ENCODE data around the gene AMDHD2. TPM values are rescaled to one million over a fixed set of nuclear protein-coding genes. Genes with fewer than 3 reads are reported as not detected.
A peak's percentile ranks its signal among the peaks of the same experiment; 100 is the strongest.

Gene AMDHD2
- total and polyA plus RNA-seq, 2 experiments from 2014 or later: 30.2 to 39.2 TPM

DNA sequence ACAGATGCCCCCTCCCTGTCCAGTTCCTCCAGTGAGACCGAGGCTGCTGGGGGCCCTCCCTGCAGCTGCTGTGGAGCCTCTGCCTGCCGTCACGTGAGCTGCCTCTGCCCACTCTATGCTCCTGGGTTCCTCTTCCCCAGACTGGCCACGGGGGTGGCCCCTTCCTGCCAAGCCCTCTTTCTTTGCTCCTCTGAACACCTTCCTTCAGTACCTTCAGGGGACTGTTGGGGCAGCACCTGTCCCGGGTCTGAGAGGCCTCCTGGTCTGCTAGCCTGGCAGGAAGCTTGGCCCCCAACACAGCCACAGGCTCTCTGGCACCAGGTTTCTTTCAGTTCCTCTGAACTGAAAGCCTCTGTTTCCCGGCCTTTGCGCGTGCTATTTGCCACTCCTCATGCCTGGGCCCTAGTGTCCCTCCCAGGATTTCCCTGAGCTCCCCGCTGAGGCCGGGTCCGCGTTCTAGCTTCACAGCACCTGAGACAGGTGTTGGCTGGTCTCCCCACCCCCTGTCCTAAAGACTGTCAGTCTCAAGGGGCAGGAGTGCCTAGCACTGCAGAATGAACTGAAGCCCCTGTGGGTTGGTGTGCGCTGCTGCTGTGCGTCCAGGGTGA, 13.0 kb upstream of the AMDHD2 start:
- no peaks in the 10 kb centered on the region for H3K27me3 ChIP-seq
- TF ChIP-seq, protein P1, sequence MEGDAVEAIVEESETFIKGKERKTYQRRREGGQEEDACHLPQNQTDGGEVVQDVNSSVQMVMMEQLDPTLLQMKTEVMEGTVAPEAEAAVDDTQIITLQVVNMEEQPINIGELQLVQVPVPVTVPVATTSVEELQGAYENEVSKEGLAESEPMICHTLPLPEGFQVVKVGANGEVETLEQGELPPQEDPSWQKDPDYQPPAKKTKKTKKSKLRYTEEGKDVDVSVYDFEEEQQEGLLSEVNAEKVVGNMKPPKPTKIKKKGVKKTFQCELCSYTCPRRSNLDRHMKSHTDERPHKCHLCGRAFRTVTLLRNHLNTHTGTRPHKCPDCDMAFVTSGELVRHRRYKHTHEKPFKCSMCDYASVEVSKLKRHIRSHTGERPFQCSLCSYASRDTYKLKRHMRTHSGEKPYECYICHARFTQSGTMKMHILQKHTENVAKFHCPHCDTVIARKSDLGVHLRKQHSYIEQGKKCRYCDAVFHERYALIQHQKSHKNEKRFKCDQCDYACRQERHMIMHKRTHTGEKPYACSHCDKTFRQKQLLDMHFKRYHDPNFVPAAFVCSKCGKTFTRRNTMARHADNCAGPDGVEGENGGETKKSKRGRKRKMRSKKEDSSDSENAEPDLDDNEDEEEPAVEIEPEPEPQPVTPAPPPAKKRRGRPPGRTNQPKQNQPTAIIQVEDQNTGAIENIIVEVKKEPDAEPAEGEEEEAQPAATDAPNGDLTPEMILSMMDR (IDR thresholded peaks at IDR 0.05; ENCODE audit: low read depth, low read length): no peak
- DNase-seq (ENCODE audit: low read depth in 1 of 2, low spot score in 1 of 2): no peak
- no peaks in the 10 kb centered on the region for H3K36me3 ChIP-seq
- no peaks in the 10 kb centered on the region for H3K9me3 ChIP-seq (ENCODE audit: low read depth)
- H3K27ac ChIP-seq: no peak overlapping the region
- no peak overlapping the region for H3K4me3 ChIP-seq
- peaks cover 13% of the 10 kb centered on the region for H3K4me1 ChIP-seq (ENCODE audit: low read depth)

DNA sequence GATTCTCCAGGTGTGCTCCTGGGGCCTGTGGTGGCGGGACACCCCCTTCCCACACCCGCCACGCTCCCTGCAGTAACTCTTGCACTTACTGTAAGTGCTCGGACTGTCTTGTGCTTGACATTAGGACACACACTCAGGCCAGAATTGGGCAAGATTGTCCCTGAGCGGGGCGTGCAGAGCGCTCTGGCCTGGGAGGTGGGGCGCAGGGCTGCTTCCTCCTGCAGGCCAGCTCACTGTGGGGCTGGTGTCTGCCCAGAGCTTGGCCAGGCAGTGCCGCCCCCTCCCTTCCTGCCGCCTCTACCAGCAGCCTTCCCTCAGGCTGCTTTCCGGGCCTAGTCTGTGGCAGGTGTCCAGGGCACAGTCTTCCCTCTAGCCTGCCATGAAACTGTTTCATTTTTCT, 12.5 kb upstream of the AMDHD2 start:
- H3K9me3 ChIP-seq (ENCODE audit: low read depth): no peaks in the 10 kb centered on the region

DNA sequence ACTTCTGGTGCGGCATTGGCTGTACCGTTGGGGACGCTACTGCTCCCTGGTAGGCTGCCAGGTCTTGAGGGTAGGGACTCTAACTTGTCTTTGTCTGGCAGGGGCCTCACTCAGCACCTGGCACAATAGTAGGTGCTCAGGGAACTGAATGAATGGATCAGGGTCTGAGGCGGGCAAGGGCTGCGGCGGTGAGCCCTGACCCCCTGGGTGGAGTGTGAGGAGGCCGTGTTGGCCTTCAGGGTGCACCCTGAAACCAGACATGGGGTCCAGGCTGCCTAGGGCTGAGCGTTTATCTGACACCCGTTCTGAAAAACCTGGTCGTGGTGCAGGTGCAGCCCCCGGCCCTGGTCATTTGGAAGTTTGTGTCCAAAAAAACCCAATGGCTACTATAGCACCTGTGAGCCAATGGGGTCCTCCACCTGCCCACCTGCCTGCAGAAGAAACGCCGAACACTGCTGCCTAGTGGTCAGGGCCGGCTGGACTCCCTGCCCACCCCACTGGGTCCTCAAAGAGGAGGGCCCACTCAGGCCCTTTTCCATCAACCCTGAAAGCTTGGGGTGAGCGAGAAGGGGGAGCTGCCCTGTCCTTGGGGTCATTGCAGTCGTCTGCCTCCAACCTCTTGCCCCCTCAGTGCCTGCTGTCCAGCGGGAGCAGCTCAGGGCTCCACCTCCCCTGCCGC, 11.3 kb upstream of the AMDHD2 start:
- no peak for DNase-seq (ENCODE audit: low read depth in 1 of 2, low spot score in 1 of 2)
- peaks cover 18% of the 10 kb centered on the region for H3K4me1 ChIP-seq (ENCODE audit: low read depth)
- H3K36me3 ChIP-seq: no peaks in the 10 kb centered on the region
- no peak overlapping the region for H3K27ac ChIP-seq
- no peak overlapping the region for H3K4me3 ChIP-seq
- no peaks in the 10 kb centered on the region for H3K9me3 ChIP-seq (ENCODE audit: low read depth)
- TF ChIP-seq, protein P1 (IDR thresholded peaks at IDR 0.05; ENCODE audit: low read depth, low read length): no peak
- no peaks in the 10 kb centered on the region for H3K27me3 ChIP-seq

More for the DNA sequence above, 12.5 kb upstream of the AMDHD2 start:
- Histone ChIP-seq H3K4me3 (no peak overlapping the region), H3K27me3 (no peaks in the 10 kb centered on the region), H3K36me3 (no peaks in the 10 kb centered on the region), H3K4me1 (ENCODE audit: low read depth) (peaks cover 18% of the 10 kb centered on the region), H3K27ac (no peak overlapping the region)
- no peak for DNase-seq (ENCODE audit: low read depth in 1 of 2, low spot score in 1 of 2)
- TF ChIP-seq, protein P1 (IDR thresholded peaks at IDR 0.05; ENCODE audit: low read depth, low read length): no peak

DNA sequence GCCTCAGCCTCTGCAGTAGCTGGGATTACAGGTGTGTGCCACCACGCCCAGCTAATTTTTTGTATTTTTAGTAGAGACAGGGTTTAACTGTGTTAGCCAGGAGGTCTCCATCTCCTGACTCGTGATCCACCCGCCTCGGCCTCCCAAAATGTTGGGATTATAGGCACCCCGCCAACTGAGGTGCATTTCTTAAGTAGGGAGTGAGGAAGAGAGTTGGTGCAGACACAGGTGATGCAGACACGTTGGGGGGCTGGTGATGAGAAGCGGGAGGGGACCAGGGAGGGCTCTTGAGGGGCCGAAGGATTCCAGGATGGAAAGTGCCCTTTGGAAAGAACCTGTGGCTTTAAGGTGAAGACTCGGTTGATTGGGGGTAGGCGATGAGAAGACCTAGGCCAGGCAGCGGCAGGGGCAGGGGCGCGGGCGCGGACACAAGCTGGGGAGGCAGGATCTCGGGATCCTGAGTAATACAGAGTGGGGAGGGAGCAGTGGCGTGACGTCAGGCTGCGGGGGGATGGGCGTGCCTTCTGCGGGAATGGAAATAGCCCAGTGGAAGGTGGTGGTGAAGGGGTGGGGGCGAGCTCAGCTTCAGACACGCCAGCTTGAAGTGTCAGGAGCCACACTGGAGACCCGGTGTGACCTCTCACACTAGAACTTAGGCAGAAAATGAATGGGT, 8.9 kb upstream of the AMDHD2 start:
- DNase-seq (ENCODE audit: low read depth in 1 of 2, low spot score in 1 of 2): peak in 1 of 2 donors; percentile 63
- TF ChIP-seq, protein P1 (IDR thresholded peaks at IDR 0.05; ENCODE audit: low read depth, low read length): no peak
- Histone ChIP-seq H3K36me3 (no peaks in the 10 kb centered on the region), H3K9me3 (ENCODE audit: low read depth) (no peaks in the 10 kb centered on the region), H3K4me1 (ENCODE audit: low read depth) (peaks cover 25% of the 10 kb centered on the region), H3K4me3 (no peak overlapping the region), H3K27ac (no peak overlapping the region), H3K27me3 (no peaks in the 10 kb centered on the region)

GRCh38 chr16:2511996-2512734, 8.0 kb upstream of the AMDHD2 start:
- H3K27ac ChIP-seq: peak overlapping the region; percentile 99
- DNase-seq (ENCODE audit: low read depth in 1 of 2, low spot score in 1 of 2): no peak
- TF ChIP-seq, protein P1 (IDR thresholded peaks at IDR 0.05; ENCODE audit: low read depth, low read length): no peak
- H3K9me3 ChIP-seq (ENCODE audit: low read depth): no peaks in the 10 kb centered on the region
- no peaks in the 10 kb centered on the region for H3K36me3 ChIP-seq
- no peaks in the 10 kb centered on the region for H3K27me3 ChIP-seq
- H3K4me1 ChIP-seq (ENCODE audit: low read depth): peaks cover 25% of the 10 kb centered on the region
- no peak overlapping the region for H3K4me3 ChIP-seq
